GDM1 (cell line): Measurements from ENCODE around the gene TMEM86B.
A peak's percentile ranks its signal among the peaks of the same experiment; 100 is the strongest.
"Not testable (repeated sequence)": the region's sequence is repeated elsewhere in the genome, so short reads cannot be mapped to it uniquely, and the experiment has no call there.

Experiments used
- DNase-seq: peaks from one replicate; lab custom pipeline; 2025; lab: John Stamatoyannopoulos, UW

The TMEM86B gene

GRCh38 chr19:55220525-55220924, 8.0 kb downstream of the TMEM86B start:
- DNase-seq, result no peak

GRCh38 chr19:55216461-55217198, 11.9 kb downstream of the TMEM86B start:
- peak; percentile 91 for DNase-seq

GRCh38 chr19:55213547-55213946, 15.0 kb downstream of the TMEM86B start:
- no peak for DNase-seq

GRCh38 chr19:55212447-55212846, 16.1 kb downstream of the TMEM86B start:
- DNase-seq, result peak; percentile 31

- DNase-seq, result no peak
These were observed 18.7 kb downstream of the TMEM86B start for GRCh38 chr19:55209693-55210472.

- DNase-seq, result no peak
These were observed 19.5 kb downstream of the TMEM86B start, which contains the start of gene PTPRH for GRCh38 chr19:55208880-55209692. Gene PTPRH, minus strand, starts transcription at chr19:55209501. Its CDS starts 68 bp downstream, at chr19:55209433.

- DNase-seq, result peak; percentile 45
These were observed 21.7 kb downstream of the TMEM86B start for GRCh38 chr19:55206664-55207500.

- DNase-seq, result not testable (repeated sequence)
These were observed 26.4 kb downstream of the TMEM86B start for GRCh38 chr19:55202199-55202598.

GRCh38 chr19:55199620-55200204, 28.9 kb downstream of the TMEM86B start:
- no peak for DNase-seq

- DNase-seq, result no peak
These were observed 29.9 kb downstream of the TMEM86B start for GRCh38 chr19:55198651-55199050.

- no peak for DNase-seq
These were observed 31.0 kb downstream of the TMEM86B start for GRCh38 chr19:55197528-55197927.

GRCh38 chr19:55196803-55197202, 31.8 kb downstream of the TMEM86B start:
- no peak for DNase-seq

GRCh38 chr19:55193481-55193880, 35.1 kb downstream of the TMEM86B start:
- DNase-seq, result no peak

GRCh38 chr19:55189403-55189835, 39.1 kb downstream of the TMEM86B start:
- DNase-seq, result no peak

GRCh38 chr19:55188625-55189024, 39.9 kb downstream of the TMEM86B start:
- DNase-seq, result no peak

GRCh38 chr19:55186080-55186479, 42.5 kb downstream of the TMEM86B start:
- no peak for DNase-seq

- no peak for DNase-seq
These were observed 46.8 kb downstream of the TMEM86B start for GRCh38 chr19:55181740-55182139.

- DNase-seq, result peak; percentile 16
These were observed 48.7 kb downstream of the TMEM86B start, which contains the start of gene SYT5 for GRCh38 chr19:55179606-55180484. Gene SYT5, minus strand, starts transcription at chr19:55180289. Its CDS starts 1,248 bp downstream, at chr19:55179041.

GRCh38 chr19:55178781-55179599, 49.6 kb downstream of the TMEM86B start:
- peak; percentile 68 for DNase-seq
